ENCODE measurements around the gene CDHR2. TPM values are rescaled to one million over a fixed set of nuclear protein-coding genes. Genes with fewer than 3 reads are reported as not detected.
"Not testable (repeated sequence)": the region's sequence is repeated elsewhere in the genome, so short reads cannot be mapped to it uniquely, and the experiment has no call there.

The CDHR2 gene
- total RNA-seq, 2 experiments from 2014 or later = 0.19 to 0.35 TPM

DNA sequence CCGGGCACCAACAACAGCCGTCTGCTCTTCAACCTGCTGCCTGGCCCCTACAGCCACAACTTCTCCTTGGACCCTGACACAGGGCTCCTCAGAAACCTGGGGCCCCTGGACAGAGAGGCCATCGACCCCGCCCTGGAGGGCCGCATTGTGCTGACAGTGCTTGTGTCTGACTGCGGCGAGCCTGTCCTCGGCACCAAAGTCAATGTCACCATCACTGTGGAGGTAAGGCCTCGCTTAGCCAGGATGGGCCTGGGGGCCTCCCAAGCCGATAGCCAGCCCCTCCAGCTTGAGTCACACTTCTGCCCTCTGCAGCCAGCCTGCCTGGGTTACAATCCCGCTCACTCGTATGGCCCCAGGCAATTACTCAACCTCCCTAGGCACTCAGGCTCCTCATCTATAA, 32.2 kb downstream of the CDHR2 start:
- intact Hi-C loops (cut with micrococcal nuclease) = no loop called here
- Mint-ChIP-seq H3K4me1 (ENCODE audit: low read depth) (no peaks in the 10 kb centered on the region), H3K36me3 (ENCODE audit: low read depth) (no peaks in the 10 kb centered on the region), H3K9me3 (peaks cover 4% of the 10 kb centered on the region), H3K27ac (no peak overlapping the region), H3K27me3 (ENCODE audit: low read depth) (no peaks in the 10 kb centered on the region), H3K4me3 (no peak overlapping the region)
- no peak for DNase-seq
- CTCF ChIA-PET = interaction anchor here (1.4 kb wide), 1 partner anchor 8 kb away, joined by 4 read pairs; no protein-coding TSS in a partner anchor

DNA sequence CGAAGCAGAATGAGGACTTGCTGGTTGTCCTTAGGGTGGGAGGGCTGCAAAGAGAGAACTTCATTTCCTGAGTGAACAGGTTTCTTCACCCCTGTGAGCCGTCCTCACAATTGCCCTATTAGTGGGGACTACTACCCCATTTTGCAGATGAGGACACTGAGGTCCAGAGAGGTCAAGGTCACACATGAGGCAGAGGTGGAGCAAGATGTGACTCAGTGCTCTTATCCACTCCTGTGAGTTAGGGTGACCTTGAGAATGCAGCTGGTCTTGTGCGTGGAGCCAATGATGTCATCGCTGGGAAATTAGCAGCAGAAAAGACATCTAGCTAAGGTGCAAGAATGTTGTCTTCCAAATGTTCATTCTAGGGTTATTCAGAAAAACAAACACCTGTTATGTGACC, 33.9 kb downstream of the CDHR2 start:
- CTCF ChIA-PET = interaction anchor here (0.8 to 1.0 kb wide), 2 partner anchors 71 to 78 kb away, joined by 3 read pairs; no protein-coding TSS in a partner anchor
- H3K36me3 Mint-ChIP-seq (ENCODE audit: low read depth) = no peaks in the 10 kb centered on the region

DNA sequence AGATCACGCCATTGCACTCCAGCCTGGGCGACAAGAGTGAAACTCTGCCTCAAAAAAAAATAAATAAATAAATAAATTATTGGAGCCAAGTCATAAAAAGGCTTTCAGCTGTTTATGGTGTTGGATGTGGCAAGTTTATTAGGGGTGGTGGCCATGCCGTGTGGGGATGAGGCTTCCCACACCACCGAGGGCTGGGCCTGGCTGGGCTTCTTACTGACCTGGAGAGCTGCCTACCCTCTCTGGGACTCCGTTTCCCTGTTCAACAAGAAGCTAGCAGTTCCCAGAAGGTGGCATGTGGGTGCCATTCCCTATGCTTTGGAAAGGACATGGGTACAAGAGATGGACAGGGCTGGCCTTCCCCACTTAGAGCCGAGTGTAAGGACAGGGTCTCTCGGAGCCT, 38.3 kb downstream of the CDHR2 start:
- Mint-ChIP-seq H3K27me3 (ENCODE audit: low read depth) (no peaks in the 10 kb centered on the region), H3K27ac (no peak overlapping the region), H3K9me3 (peaks cover 4% of the 10 kb centered on the region), H3K4me1 (ENCODE audit: low read depth) (no peaks in the 10 kb centered on the region), H3K4me3 (no peak overlapping the region), H3K36me3 (ENCODE audit: low read depth) (no peaks in the 10 kb centered on the region)
- no peak for DNase-seq
- intact Hi-C loops (cut with micrococcal nuclease) = no loop called here
- CTCF ChIA-PET = interaction anchor here (0.6 to 1.0 kb wide), 3 partner anchors 9 to 14 kb away, joined by 3 read pairs; no protein-coding TSS in a partner anchor

More for the DNA sequence above, 33.9 kb downstream of the CDHR2 start:
- H3K27ac Mint-ChIP-seq = no peak overlapping the region
- no peaks in the 10 kb centered on the region for H3K4me1 Mint-ChIP-seq (ENCODE audit: low read depth)
- no peaks in the 10 kb centered on the region for H3K27me3 Mint-ChIP-seq (ENCODE audit: low read depth)
- DNase-seq = no peak
- intact Hi-C loops (cut with micrococcal nuclease) = no loop called here
- H3K9me3 Mint-ChIP-seq = peaks cover 4% of the 10 kb centered on the region
- H3K4me3 Mint-ChIP-seq = no peak overlapping the region

DNA sequence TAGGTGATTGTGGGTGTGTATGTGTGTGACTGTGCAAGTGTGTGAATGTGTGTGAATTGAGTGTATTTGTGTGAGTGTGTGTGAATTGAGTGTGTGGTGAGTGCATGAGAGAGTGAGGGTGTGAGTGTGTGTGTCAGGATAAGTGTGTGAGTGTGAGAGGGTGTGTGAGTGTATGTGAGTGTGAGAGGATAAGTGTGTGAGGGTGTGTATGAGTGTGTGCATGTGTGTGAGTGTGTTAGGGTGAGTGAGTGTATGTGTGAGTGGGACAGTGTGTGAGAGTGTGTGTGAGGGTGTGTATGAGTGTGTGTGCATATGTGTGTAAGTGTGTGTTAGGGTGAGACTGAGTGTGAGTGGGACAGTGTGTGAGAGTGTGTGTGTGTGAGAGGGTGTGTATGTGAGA, 39.2 kb downstream of the CDHR2 start:
- Mint-ChIP-seq H3K27ac (no peak overlapping the region), H3K9me3 (peaks cover 4% of the 10 kb centered on the region), H3K4me1 (ENCODE audit: low read depth) (no peaks in the 10 kb centered on the region), H3K27me3 (ENCODE audit: low read depth) (no peaks in the 10 kb centered on the region), H3K4me3 (no peak overlapping the region), H3K36me3 (ENCODE audit: low read depth) (no peaks in the 10 kb centered on the region)
- no peak for DNase-seq
- intact Hi-C loops (cut with micrococcal nuclease) = no loop called here
- CTCF ChIA-PET = no interaction called here

DNA sequence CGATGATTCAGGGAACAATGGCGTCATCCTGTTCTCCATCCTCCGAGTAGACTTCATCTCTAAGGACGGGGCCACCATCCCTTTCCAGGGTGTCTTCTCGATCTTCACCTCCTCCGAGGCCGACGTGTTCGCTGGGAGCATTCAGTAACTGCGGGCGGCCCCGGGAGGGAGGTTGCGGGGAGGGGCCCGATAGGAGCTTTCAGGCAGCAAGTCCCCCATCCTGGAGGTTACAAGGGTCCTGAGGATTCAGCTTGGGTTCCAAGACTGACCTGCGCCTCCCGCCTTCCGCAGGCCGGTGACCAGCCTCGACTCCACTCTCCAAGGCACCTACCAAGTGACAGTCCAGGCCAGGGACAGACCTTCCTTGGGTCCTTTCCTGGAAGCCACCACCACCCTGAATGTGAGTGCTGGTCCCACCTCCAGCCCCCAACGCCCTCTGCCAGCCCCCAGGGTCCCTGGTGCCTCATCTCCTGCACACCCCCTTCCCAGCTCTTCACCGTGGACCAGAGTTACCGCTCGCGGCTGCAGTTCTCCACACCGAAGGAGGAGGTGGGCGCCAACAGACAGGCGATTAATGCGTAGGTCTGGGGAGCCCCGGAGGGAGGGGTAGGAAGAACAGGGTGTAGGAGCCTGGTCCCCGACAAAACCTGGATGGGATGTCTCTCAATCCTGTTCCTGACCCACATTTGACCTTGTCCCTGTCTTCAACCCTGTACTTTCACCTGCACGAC, 40.1 kb downstream of the CDHR2 start:
- CTCF ChIA-PET = interaction anchor here (1.0 kb wide), 1 partner anchor 16 kb away, joined by 10 read pairs; no protein-coding TSS in a partner anchor
- intact Hi-C loops (cut with micrococcal nuclease) = no loop called here
- Mint-ChIP-seq H3K4me3 (no peak overlapping the region), H3K36me3 (ENCODE audit: low read depth) (no peaks in the 10 kb centered on the region), H3K27ac (no peak overlapping the region), H3K27me3 (ENCODE audit: low read depth) (no peaks in the 10 kb centered on the region), H3K9me3 (peaks cover 4% of the 10 kb centered on the region), H3K4me1 (ENCODE audit: low read depth) (no peaks in the 10 kb centered on the region)
- DNase-seq = no peak

DNA sequence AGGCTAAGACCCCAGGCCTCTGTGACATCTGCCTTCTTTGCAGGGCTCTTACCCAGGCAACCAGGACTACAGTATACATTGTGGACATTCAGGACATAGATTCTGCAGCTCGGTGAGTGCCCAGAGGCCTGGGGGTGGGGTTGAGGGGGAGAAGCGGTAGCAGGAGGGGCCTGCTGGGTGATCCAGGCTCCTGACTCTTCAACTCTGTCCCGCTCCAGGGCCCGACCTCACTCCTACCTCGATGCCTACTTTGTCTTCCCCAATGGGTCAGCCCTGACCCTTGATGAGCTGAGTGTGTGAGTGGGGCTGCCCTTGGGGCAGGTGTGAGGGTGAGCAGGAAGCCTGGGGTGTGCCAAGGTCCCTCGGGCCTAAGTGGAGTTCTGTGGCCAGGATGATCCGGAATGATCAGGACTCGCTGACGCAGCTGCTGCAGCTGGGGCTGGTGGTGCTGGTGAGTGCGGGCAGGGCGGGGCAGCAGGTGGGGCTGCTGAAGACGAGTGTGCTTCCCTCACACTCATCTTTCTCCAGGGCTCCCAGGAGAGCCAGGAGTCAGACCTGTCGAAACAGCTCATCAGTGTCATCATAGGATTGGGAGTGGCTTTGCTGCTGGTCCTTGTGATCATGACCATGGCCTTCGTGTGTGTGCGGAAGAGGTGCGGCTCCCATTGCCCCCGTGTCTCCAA, 41.0 kb downstream of the CDHR2 start:
- intact Hi-C loops (cut with micrococcal nuclease) = no loop called here
- DNase-seq = no peak
- Mint-ChIP-seq H3K9me3 (peaks cover 1% of the 10 kb centered on the region), H3K4me3 (no peak overlapping the region), H3K36me3 (ENCODE audit: low read depth) (no peaks in the 10 kb centered on the region), H3K27me3 (ENCODE audit: low read depth) (no peaks in the 10 kb centered on the region), H3K4me1 (ENCODE audit: low read depth) (no peaks in the 10 kb centered on the region), H3K27ac (no peak overlapping the region)
- CTCF ChIA-PET = interaction anchor here (0.8 to 1.3 kb wide), 4 partner anchors 9 to 17 kb away, joined by 3 to 10 read pairs (median 3); no protein-coding TSS in a partner anchor

DNA sequence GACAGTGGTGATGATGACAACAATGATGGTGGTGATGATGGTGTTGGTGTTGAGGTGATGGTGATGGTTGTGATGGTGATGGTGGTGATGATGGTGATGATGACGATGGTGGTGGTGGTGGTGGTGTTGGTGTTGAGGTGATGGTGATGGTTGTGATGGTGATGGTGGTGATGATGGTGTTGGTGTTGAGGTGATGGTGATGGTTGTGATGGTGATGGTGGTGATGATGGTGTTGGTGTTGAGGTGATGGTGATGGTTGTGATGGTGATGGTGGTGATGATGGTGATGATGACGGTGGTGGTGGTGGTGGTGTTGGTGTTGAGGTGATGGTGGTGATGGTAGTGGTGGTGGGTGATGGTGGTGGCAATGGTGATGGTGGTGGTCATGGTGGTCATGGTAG, 42.5 kb downstream of the CDHR2 start:
- not testable (repeated sequence) for H3K4me1 Mint-ChIP-seq (ENCODE audit: low read depth); H3K27ac Mint-ChIP-seq; H3K4me3 Mint-ChIP-seq

DNA sequence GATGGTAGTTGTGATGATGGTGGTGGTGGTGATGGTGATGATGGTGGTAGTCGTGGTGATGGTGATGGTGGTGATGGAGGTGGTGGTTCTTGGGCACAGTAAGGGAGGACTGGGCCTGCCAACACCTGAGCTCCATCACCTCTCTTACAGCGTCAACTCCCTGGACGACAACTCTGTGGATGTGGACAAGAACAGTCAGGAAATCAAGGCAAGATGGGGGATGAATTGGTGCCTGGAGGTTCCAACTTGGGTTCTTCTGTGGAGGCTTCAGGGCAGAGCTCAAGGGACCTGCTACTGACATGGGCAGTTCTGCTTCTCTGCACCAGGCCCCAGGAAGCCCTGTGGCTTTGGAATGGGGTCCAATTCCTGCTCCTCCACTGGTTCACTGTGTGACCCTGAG, 43.4 kb downstream of the CDHR2 start:
- H3K27ac Mint-ChIP-seq = no peak overlapping the region

More for the DNA sequence above, 42.5 kb downstream of the CDHR2 start:
- H3K36me3 Mint-ChIP-seq (ENCODE audit: low read depth); H3K9me3 Mint-ChIP-seq; DNase-seq; H3K27me3 Mint-ChIP-seq (ENCODE audit: low read depth); intact Hi-C loops (cut with micrococcal nuclease): not testable (repeated sequence)
- CTCF ChIA-PET = interaction anchor here (1.1 kb wide), 1 partner anchor 18 kb away, joined by 3 read pairs; no protein-coding TSS in a partner anchor

DNA sequence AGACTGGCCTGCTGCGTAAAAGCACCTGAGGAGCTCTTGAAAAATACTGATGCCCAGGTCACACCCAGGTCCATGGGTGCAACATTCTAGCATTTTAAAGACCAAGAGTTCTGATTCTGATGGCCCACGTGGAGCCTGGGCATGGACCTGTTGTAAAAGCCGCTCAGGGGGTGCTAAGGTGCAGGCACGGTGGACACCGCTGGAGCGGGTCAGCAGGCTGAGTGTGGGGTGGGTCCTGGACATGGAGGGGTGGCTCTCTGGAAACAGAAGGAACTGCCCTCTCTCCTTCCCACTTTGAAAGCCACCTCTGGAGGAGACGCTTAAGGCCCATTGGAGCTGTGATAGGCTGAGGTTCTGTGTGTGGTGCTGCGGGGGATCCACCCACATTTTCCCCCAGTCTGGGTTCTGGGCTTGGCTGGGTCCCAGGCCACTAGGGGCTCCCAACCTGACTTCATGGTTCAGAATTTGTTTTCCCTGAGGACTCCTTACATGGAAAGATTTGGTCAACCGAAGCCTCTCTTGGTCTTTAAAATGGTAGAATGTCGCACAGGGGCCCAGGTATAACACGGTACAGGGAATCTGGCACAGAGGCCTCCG, 44.2 kb downstream of the CDHR2 start:
- Mint-ChIP-seq H3K4me1 (ENCODE audit: low read depth) (peaks cover 7% of the 10 kb centered on the region), H3K27ac (no peak overlapping the region), H3K27me3 (ENCODE audit: low read depth) (no peaks in the 10 kb centered on the region), H3K9me3 (no peaks in the 10 kb centered on the region), H3K36me3 (ENCODE audit: low read depth) (no peaks in the 10 kb centered on the region), H3K4me3 (no peak overlapping the region)
- DNase-seq = no peak
- CTCF ChIA-PET = no interaction called here
- intact Hi-C loops (cut with micrococcal nuclease) = no loop called here

More for the DNA sequence above, 43.4 kb downstream of the CDHR2 start:
- CTCF ChIA-PET = no interaction called here
- no peak overlapping the region for H3K4me3 Mint-ChIP-seq
- H3K27me3 Mint-ChIP-seq (ENCODE audit: low read depth) = no peaks in the 10 kb centered on the region
- intact Hi-C loops (cut with micrococcal nuclease) = no loop called here
- DNase-seq = no peak
- H3K4me1 Mint-ChIP-seq (ENCODE audit: low read depth) = peaks cover 7% of the 10 kb centered on the region
- H3K9me3 Mint-ChIP-seq = no peaks in the 10 kb centered on the region
- no peaks in the 10 kb centered on the region for H3K36me3 Mint-ChIP-seq (ENCODE audit: low read depth)

DNA sequence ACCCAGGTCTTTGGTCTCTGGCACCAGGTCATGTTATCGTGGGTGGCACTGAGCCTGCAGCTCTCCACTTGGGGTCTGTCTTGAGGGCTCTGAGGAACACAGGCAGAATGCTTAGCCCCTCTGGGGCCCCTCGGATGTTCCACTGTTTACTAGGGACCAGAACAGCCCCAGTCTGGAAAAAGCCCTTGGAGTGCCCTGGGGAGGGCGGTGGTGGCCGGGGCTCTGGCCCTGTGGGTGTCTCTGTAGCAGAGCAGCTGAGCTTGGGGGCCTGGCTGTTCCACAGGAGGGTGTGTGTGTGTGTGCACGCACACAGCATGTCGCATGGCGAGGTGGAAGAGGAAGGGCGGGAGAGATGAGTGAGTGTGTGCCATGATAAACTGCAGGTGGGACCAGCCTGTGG, 45.4 kb downstream of the CDHR2 start:
- no peaks in the 10 kb centered on the region for H3K9me3 Mint-ChIP-seq
- H3K27ac Mint-ChIP-seq = no peak overlapping the region
- peaks cover 7% of the 10 kb centered on the region for H3K4me1 Mint-ChIP-seq (ENCODE audit: low read depth)
- no peak for DNase-seq
- no peaks in the 10 kb centered on the region for H3K27me3 Mint-ChIP-seq (ENCODE audit: low read depth)
- intact Hi-C loops (cut with micrococcal nuclease) = no loop called here
- H3K4me3 Mint-ChIP-seq = no peak overlapping the region
- CTCF ChIA-PET = interaction anchor here (1.6 kb wide), 1 partner anchor 19 kb away, joined by 5 read pairs; no protein-coding TSS in a partner anchor
- no peaks in the 10 kb centered on the region for H3K36me3 Mint-ChIP-seq (ENCODE audit: low read depth)

DNA sequence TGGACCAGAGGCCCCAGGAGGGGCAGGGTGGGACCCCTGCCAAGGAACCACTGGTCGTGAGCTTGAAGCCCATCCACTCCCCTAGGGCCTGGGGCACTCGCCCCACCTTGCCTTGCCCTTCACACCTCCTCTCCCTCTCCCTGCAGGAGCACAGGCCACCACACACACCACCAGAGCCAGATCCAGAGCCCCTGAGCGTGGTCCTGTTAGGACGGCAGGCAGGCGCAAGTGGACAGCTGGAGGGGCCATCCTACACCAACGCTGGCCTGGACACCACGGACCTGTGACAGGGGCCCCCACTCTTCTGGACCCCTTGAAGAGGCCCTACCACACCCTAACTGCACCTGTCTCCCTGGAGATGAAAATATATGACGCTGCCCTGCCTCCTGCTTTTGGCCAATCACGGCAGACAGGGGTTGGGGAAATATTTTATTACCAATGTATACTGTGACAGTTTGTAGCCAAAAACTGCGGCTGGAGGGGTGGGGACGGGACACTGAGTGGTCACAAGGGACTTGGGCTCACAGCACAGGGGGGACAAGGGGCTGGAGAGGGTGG, 46.3 kb downstream of the CDHR2 start:
- intact Hi-C loops (cut with micrococcal nuclease) = no loop called here
- Mint-ChIP-seq H3K9me3 (no peaks in the 10 kb centered on the region), H3K27me3 (ENCODE audit: low read depth) (no peaks in the 10 kb centered on the region), H3K27ac (no peak overlapping the region), H3K36me3 (ENCODE audit: low read depth) (no peaks in the 10 kb centered on the region), H3K4me3 (no peak overlapping the region), H3K4me1 (ENCODE audit: low read depth) (peaks cover 9% of the 10 kb centered on the region)
- no peak for DNase-seq
- CTCF ChIA-PET = interaction anchor here (1.1 to 2.6 kb wide), 7 partner anchors 8 to 178 kb away, joined by 3 to 9 read pairs (median 5); partner anchors contain the start of genes CLTB and FAF2

DNA sequence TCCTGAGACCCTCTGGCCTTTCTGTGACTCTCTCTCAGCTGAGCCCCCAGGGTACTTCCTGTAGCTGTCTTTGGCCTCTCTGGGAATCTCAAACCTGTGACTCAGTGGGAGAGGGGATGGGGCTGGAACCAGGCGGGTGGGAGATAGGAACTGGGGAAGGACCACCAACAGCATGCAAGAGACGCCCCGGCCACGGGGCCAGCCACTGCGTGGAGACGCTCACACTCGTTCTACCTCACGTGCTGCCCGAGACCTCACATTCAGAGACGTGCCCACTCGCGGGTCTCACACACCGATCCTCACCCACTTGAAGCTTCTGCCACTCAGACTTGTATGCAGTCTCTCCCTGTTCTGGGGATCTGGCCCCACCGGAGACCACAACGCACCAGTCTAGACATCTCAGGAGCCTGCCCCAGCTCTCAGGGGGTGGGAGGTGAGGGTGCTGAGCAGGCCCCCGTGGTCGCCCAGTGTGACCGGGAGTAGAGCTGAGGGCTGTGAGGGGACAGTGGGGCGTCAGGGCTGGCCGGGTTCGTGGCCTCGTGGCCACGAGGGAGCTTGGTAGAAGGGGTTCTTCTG, 47.0 kb downstream of the CDHR2 start:
- no peaks in the 10 kb centered on the region for H3K36me3 Mint-ChIP-seq (ENCODE audit: low read depth)
- CTCF ChIA-PET = interaction anchor here (1.1 to 2.6 kb wide), 10 partner anchors 9 to 181 kb away, joined by 3 to 9 read pairs (median 5); partner anchors contain the start of genes CLTB and FAF2
- H3K4me3 Mint-ChIP-seq = peak overlapping the region; percentile 53
- H3K27ac Mint-ChIP-seq = peak overlapping the region; percentile 9
- H3K27me3 Mint-ChIP-seq (ENCODE audit: low read depth) = no peaks in the 10 kb centered on the region
- H3K4me1 Mint-ChIP-seq (ENCODE audit: low read depth) = peaks cover 9% of the 10 kb centered on the region
- intact Hi-C loops (cut with micrococcal nuclease) = no loop called here
- DNase-seq = no peak
- no peaks in the 10 kb centered on the region for H3K9me3 Mint-ChIP-seq
